ENCODE results near the gene FPR3. TPM values are rescaled to one million over a fixed set of nuclear protein-coding genes. Genes with fewer than 3 reads are reported as not detected.
A peak's percentile ranks its signal among the peaks of the same experiment; 100 is the strongest.
"Not testable (repeated sequence)": the region's sequence is repeated elsewhere in the genome, so short reads cannot be mapped to it uniquely, and the experiment has no call there.

FPR3 gene
- total and polyA plus RNA-seq, 9 donors = 0.17 to 0.84 (median 0.29) TPM

DNA sequence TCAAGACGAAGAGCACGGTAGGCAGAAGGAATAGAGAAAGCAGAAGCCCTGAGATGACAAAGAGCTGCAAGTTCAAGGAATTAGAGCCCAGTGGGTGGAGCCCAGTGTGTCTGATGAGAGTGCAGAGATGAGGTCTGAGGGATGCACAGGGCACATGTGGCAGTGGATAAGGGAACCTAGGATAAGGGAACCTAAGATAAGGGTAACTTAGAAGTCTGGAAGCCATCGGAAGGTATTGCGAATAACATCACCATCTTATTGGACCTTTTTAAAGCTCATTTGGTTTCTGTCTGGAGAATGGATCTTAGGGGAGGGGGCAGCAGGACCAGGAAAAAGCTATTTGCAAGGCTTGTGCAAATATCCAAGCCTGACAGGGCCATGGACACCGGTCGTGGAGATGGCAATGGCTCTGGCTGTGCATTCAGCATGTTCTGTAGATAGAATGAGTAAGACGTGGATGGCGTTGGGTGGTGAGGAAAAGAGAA lies 1.3 kb downstream of the FPR3 start:
- H3K36me3 ChIP-seq (ENCODE audit: control insufficient read depth, insufficient read depth, low read length) = no peaks in the 10 kb centered on the region
- 68% methylated on average over 4 of the region's 8 CpGs for WGBS (ENCODE audit: insufficient coverage)
- no peaks in the 10 kb centered on the region for H3K9me3 ChIP-seq (replicated peaks; ENCODE audit: control insufficient read depth, low read depth, low read length)
- H3K27me3 ChIP-seq (ENCODE audit: control insufficient read depth, insufficient read depth, low read length) = no peaks in the 10 kb centered on the region
- DNase-seq = no peak
- no peak overlapping the region for H3K4me3 ChIP-seq (ENCODE audit: low read length)
- no peak overlapping the region for H3K27ac ChIP-seq (ENCODE audit: low read length)
- H3K4me1 ChIP-seq (ENCODE audit: control insufficient read depth, insufficient read depth, low read length) = peaks cover 8% of the 10 kb centered on the region

DNA sequence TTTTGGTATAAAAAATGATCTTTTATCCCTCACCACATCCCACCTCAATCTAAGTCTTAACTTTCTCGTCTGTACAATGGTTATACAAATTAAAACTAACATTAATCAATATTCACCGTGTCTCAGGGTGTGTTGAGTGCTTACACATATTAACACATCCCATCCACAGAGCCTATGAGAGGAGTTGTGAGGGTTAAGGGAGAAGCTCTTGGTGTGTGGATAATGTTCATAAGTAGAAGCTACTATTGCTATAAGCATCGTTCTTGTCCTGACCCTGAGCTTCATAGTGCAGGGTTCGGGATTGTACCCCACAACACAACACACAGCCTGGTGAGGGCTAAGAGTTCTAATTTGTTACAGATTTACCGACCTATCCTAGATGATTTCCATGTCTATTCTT lies 2.5 kb downstream of the FPR3 start:
- Histone ChIP-seq H3K4me3 (ENCODE audit: low read length) (no peak overlapping the region), H3K27ac (ENCODE audit: low read length) (no peak overlapping the region), H3K36me3 (ENCODE audit: control insufficient read depth, insufficient read depth, low read length) (no peaks in the 10 kb centered on the region), H3K9me3 (replicated peaks; ENCODE audit: control insufficient read depth, low read depth, low read length) (no peaks in the 10 kb centered on the region), H3K4me1 (ENCODE audit: control insufficient read depth, insufficient read depth, low read length) (peaks cover 8% of the 10 kb centered on the region), H3K27me3 (ENCODE audit: control insufficient read depth, insufficient read depth, low read length) (no peaks in the 10 kb centered on the region)
- no CpG with 5 or more reads among the region's 5 CpGs for WGBS (ENCODE audit: insufficient coverage)
- DNase-seq = no peak

DNA sequence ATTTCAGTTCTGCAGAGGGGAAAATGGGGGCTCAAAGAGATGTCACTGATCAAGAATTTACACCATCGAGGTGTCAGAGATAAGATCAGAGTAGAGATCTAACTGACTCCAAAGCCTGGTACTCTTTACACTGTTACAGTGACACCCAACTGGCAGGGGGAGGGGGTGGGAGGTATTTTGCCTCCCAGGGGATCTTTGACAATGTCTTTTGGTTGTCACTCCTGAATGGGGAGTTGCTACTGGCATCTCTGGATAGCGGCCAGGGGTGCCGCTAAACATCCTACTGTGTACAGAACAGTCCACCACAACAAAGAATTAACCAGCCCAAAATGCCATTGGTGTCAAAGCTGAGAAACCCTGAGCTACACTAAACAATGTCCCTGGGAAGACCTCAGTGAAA lies 3.1 kb downstream of the FPR3 start:
- no peaks in the 10 kb centered on the region for H3K36me3 ChIP-seq (ENCODE audit: control insufficient read depth, insufficient read depth, low read length)
- no peak overlapping the region for H3K27ac ChIP-seq (ENCODE audit: low read length)
- H3K9me3 ChIP-seq (replicated peaks; ENCODE audit: control insufficient read depth, low read depth, low read length) = no peaks in the 10 kb centered on the region
- peaks cover 8% of the 10 kb centered on the region for H3K4me1 ChIP-seq (ENCODE audit: control insufficient read depth, insufficient read depth, low read length)
- no peaks in the 10 kb centered on the region for H3K27me3 ChIP-seq (ENCODE audit: control insufficient read depth, insufficient read depth, low read length)
- H3K4me3 ChIP-seq (ENCODE audit: low read length) = no peak overlapping the region
- no CpG with 5 or more reads among the region's 3 CpGs for WGBS (ENCODE audit: insufficient coverage)
- no peak for DNase-seq

DNA sequence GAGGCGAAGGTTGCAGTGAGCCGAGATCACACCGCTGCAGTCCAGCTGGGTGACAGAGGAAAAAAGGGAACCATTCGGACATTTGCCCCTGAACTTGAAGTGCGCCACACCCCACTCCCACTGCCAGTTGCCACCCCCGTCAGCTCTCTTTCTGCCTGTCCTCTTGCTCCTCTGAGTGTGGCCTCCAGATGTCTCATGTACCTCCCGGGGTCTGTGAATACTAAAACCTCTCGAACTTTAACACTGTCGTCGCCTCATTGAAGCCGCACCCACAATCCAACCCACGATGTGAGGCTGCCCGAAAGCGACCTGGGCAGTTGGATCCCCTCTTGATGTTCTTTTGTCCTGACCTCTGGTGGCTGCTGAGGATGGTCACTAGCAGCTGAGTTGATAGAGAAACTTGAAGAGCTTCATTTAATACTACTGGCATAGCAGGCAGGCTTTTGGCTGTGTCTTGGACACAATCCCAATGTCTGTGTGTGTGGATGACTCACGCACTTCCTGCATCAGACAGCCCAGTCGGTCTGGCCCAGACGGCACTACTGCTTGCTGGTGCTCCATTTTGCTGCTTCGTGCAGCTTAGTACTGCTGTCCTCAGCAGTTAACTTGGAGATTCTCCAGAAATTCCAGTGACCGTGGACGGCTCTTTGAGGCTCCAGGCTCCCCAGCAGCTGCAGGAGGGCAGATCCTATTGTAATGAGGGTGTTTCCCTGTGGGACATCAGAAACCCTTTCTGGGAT lies 4.2 kb downstream of the FPR3 start:
- WGBS (ENCODE audit: insufficient coverage) = 41% methylated on average over 10 of the region's 20 CpGs
- H3K27ac ChIP-seq (ENCODE audit: low read length) = peak overlapping the region; percentile 51
- H3K4me3 ChIP-seq (ENCODE audit: low read length) = no peak overlapping the region

DNA sequence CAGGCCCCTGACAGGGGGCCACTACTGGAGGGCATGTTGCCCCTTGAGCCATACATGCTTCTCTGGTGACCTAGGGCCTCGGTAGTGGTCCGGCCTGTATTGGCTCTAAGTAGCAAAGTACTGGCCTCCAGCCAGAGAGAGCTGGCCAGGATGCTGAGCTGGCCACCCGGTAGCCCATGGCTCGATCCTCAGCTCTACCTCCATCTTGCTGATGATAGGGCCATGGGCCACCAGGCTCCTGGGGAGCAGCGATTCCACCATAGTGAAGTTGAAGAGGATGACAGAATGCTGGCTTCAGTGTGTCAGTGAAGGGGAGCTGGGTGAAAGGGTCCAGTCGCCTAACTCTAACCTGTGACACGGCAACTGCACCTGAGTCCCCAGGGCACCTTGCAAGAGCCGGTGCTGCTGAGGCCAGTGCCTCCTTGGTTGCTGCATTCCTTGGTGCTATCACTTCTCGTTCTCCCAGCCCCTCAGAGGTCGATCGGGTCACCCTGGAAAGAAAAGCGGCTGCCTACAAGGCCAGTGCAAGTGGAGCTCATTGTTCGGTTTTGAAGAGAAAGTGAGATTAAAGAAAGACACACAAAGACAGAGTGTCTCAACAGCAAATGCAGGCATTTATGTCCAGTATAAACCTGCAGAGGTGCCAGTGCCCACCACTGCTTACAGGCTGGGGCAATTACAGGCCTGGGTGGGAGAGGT lies 5.0 kb downstream of the FPR3 start:
- no peaks in the 10 kb centered on the region for H3K36me3 ChIP-seq (ENCODE audit: control insufficient read depth, insufficient read depth, low read length)
- H3K4me3 ChIP-seq (ENCODE audit: low read length) = no peak overlapping the region
- H3K27me3 ChIP-seq (ENCODE audit: control insufficient read depth, insufficient read depth, low read length) = no peaks in the 10 kb centered on the region
- H3K27ac ChIP-seq (ENCODE audit: low read length) = peak overlapping the region; percentile 21
- WGBS (ENCODE audit: insufficient coverage) = 85% methylated on average over 11 of the region's 13 CpGs
- peaks cover 8% of the 10 kb centered on the region for H3K4me1 ChIP-seq (ENCODE audit: control insufficient read depth, insufficient read depth, low read length)
- no peaks in the 10 kb centered on the region for H3K9me3 ChIP-seq (replicated peaks; ENCODE audit: control insufficient read depth, low read depth, low read length)
- DNase-seq = no peak

More for the DNA sequence above, 4.2 kb downstream of the FPR3 start:
- no peaks in the 10 kb centered on the region for H3K9me3 ChIP-seq (replicated peaks; ENCODE audit: control insufficient read depth, low read depth, low read length)
- no peaks in the 10 kb centered on the region for H3K27me3 ChIP-seq (ENCODE audit: control insufficient read depth, insufficient read depth, low read length)
- H3K36me3 ChIP-seq (ENCODE audit: control insufficient read depth, insufficient read depth, low read length) = no peaks in the 10 kb centered on the region
- H3K4me1 ChIP-seq (ENCODE audit: control insufficient read depth, insufficient read depth, low read length) = peaks cover 8% of the 10 kb centered on the region
- DNase-seq = peak; percentile 91

DNA sequence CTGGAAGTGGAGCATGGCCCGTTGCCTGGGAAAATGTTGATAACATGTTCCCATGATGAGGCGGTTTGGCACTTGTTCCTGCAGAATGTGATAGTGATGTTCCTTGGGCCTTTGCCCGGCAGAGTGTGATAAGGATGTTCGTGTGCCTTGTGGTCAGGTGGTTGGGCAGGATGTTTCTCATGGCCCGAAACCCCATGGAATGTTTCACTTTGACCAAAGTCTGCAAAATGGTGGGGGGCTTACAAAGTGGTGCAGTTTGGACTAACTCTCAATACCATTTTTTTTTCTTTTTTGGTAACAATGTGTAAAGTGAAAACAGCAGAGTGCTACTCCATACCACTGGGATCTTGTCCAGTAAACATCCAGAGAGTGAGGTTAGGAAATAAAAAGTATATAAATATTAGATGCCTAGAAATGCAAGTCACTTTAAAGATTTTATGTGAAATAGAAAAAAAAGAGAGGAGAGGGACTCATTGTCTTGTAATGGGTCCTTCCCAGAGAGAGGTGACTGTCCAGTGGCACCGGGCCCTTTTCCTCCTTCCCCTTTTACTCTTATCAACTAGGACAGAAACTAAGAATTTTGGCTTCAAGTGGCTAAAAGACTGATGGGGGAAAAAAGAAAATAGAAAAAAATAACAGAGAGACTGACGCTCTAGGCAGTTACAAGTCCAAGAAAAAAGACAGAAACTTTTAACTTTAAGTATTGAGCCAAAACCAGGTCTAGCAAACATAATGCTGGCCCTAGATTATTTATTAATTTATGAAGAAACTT lies 5.7 kb downstream of the FPR3 start:
- 85% methylated on average over 4 of the region's 7 CpGs for WGBS (ENCODE audit: insufficient coverage)
- no peaks in the 10 kb centered on the region for H3K27me3 ChIP-seq (ENCODE audit: control insufficient read depth, insufficient read depth, low read length)
- H3K9me3 ChIP-seq (replicated peaks; ENCODE audit: control insufficient read depth, low read depth, low read length) = no peaks in the 10 kb centered on the region
- H3K4me3 ChIP-seq (ENCODE audit: low read length) = no peak overlapping the region
- no peak overlapping the region for H3K27ac ChIP-seq (ENCODE audit: low read length)
- H3K36me3 ChIP-seq (ENCODE audit: control insufficient read depth, insufficient read depth, low read length) = no peaks in the 10 kb centered on the region
- H3K4me1 ChIP-seq (ENCODE audit: control insufficient read depth, insufficient read depth, low read length) = peaks cover 8% of the 10 kb centered on the region
- peak; percentile 32 for DNase-seq

DNA sequence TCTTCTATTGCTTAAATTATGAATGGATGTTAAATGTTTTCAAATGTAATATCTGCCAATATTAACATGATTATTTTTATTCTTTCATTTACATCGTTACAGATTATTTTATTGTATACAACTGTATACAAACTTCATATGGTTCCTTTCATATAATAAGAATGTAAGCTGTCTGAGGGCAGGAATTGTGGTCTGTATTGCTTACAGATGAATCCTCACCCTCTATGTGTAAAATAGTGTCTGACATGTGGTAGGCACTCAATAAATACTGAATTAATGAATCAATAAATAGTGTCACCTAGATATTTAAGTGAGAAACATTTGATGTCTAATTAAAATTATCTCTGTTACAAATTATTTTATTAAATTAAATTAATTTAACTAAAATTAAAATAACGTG lies 7.8 kb downstream of the FPR3 start:
- Histone ChIP-seq H3K9me3 (replicated peaks; ENCODE audit: control insufficient read depth, low read depth, low read length) (no peaks in the 10 kb centered on the region), H3K27ac (ENCODE audit: low read length) (no peak overlapping the region), H3K4me3 (ENCODE audit: low read length) (no peak overlapping the region), H3K4me1 (ENCODE audit: control insufficient read depth, insufficient read depth, low read length) (peaks cover 8% of the 10 kb centered on the region), H3K27me3 (ENCODE audit: control insufficient read depth, insufficient read depth, low read length) (no peaks in the 10 kb centered on the region), H3K36me3 (ENCODE audit: control insufficient read depth, insufficient read depth, low read length) (no peaks in the 10 kb centered on the region)
- DNase-seq = no peak
- no CpG with 5 or more reads among the region's 2 CpGs for WGBS (ENCODE audit: insufficient coverage)

DNA sequence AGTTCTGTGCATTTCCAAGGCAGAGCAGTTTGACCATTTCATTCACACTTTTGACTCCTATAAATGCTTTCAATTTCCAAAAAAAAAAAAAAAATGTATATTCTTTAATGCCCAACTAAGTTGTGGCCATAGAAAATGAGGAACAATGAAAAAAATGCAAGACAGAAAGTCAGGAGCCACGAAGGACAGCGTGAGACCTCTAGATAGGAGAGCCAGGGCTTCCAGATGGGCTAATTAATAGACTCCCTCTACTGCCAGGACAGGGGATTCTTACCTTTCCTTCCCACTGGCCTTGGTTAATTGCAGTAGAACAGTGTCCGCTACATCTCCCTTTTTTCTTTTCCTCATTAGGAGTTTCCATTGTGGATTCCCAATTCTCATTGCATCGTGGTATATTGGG lies 8.6 kb downstream of the FPR3 start:
- Histone ChIP-seq H3K27me3 (ENCODE audit: control insufficient read depth, insufficient read depth, low read length) (no peaks in the 10 kb centered on the region), H3K4me3 (ENCODE audit: low read length) (no peak overlapping the region), H3K4me1 (ENCODE audit: control insufficient read depth, insufficient read depth, low read length) (peaks cover 8% of the 10 kb centered on the region), H3K36me3 (ENCODE audit: control insufficient read depth, insufficient read depth, low read length) (no peaks in the 10 kb centered on the region), H3K9me3 (replicated peaks; ENCODE audit: control insufficient read depth, low read depth, low read length) (no peaks in the 10 kb centered on the region), H3K27ac (ENCODE audit: low read length) (peak overlapping the region; percentile 32)
- DNase-seq = no peak
- no CpG with 5 or more reads among the region's 4 CpGs for WGBS (ENCODE audit: insufficient coverage)

DNA sequence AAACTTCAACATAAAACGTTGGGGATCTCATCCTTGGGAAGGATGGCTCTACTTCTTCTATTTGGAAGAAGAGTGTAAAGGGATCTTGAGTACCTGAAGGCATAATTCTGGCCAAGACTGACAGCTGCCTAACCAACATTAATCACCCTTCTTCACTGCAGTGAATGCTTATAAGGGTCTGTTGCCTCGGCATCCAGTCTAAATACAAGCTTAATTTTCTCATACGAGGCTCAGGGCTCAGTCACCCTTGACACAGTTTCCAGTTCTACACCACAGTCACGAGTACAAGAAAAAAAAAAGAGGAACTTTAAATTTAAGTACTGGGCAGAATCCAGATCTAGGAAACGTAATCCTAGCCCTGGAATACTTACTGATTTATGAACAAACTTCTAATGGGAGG lies 9.0 kb downstream of the FPR3 start:
- Histone ChIP-seq H3K4me3 (ENCODE audit: low read length) (no peak overlapping the region), H3K9me3 (replicated peaks; ENCODE audit: control insufficient read depth, low read depth, low read length) (no peaks in the 10 kb centered on the region), H3K36me3 (ENCODE audit: control insufficient read depth, insufficient read depth, low read length) (no peaks in the 10 kb centered on the region), H3K27me3 (ENCODE audit: control insufficient read depth, insufficient read depth, low read length) (no peaks in the 10 kb centered on the region), H3K27ac (ENCODE audit: low read length) (peak overlapping the region; percentile 32), H3K4me1 (ENCODE audit: control insufficient read depth, insufficient read depth, low read length) (peaks cover 8% of the 10 kb centered on the region)
- WGBS (ENCODE audit: insufficient coverage) = no CpG with 5 or more reads among the region's 5 CpGs
- DNase-seq = peak; percentile 57

DNA sequence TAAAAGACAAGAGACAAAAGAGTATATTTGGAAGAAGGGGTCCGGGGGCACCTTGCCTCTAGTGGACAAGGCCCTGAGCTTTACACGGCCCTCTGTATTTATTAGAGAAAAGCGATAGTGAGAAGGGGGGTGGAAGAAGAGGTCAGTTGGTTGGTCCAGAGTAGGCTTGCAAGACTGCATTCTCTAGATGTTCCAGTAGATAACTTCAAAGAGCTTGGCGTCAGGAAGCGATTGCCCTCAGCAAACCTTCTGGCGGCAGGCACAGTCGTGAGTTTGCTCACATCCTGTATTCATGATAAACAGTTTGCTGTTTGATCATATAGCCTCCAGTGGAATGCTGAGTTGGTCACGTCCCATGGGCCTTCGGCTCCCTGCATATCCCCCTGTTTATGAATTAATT lies 9.8 kb downstream of the FPR3 start:
- WGBS (ENCODE audit: insufficient coverage) = 73% methylated on average over 3 of the region's 9 CpGs
- not testable (repeated sequence) for H3K4me1 ChIP-seq (ENCODE audit: control insufficient read depth, insufficient read depth, low read length); H3K4me3 ChIP-seq (ENCODE audit: low read length); H3K27ac ChIP-seq (ENCODE audit: low read length); H3K27me3 ChIP-seq (ENCODE audit: control insufficient read depth, insufficient read depth, low read length); DNase-seq; H3K36me3 ChIP-seq (ENCODE audit: control insufficient read depth, insufficient read depth, low read length); H3K9me3 ChIP-seq (replicated peaks; ENCODE audit: control insufficient read depth, low read depth, low read length)
